Measurements from ENCODE around the gene TAAR1. TPM values are rescaled to one million over a fixed set of nuclear protein-coding genes. Genes with fewer than 3 reads are reported as not detected.
"Not testable (repeated sequence)": the region's sequence is repeated elsewhere in the genome, so short reads cannot be mapped to it uniquely, and the experiment has no call there.

TAAR1 gene
- total RNA-seq, 1 experiment from 2014 or later: not detected

GRCh38 chr6:132635906-132636305 lies 23.1 kb downstream of the TAAR1 start:
- H3K4me3 Mint-ChIP-seq; H2AK5ac ChIP-seq (ENCODE audit: insufficient read length, low read length); H2AFZ ChIP-seq (ENCODE audit: low read length); H4K20me1 ChIP-seq (ENCODE audit: control insufficient read depth, insufficient read depth, insufficient read length); H3K9ac ChIP-seq (ENCODE audit: extremely low read depth, insufficient read length, low read length); H2BK12ac ChIP-seq (ENCODE audit: insufficient read length, low read depth, low read length); H3K79me2 ChIP-seq (ENCODE audit: insufficient read depth, low read length); H4K5ac ChIP-seq (ENCODE audit: insufficient read length, low read depth, low read length); H3K4ac ChIP-seq (ENCODE audit: low read depth, low read length); H3K9me3 Mint-ChIP-seq; H3K4me1 ChIP-seq (ENCODE audit: insufficient read depth, low read length); H3K18ac ChIP-seq (ENCODE audit: insufficient read length, low read depth, low read length); H3K9me3 ChIP-seq (ENCODE audit: control insufficient read depth, low read depth, low read length); H3K14ac ChIP-seq (ENCODE audit: insufficient read depth, low read length); H2BK5ac ChIP-seq (ENCODE audit: insufficient read length, low read length); H3K27ac ChIP-seq (ENCODE audit: insufficient read length, low read depth, low read length); H2BK120ac ChIP-seq (ENCODE audit: low read depth, low read length, poor library complexity, severe bottlenecking); H3K4me2 ChIP-seq (ENCODE audit: insufficient read depth, insufficient read length, low read length); H3K27me3 Mint-ChIP-seq (ENCODE audit: low read depth); H3K56ac ChIP-seq (ENCODE audit: insufficient read length, low read depth, low read length); H3K23ac ChIP-seq (ENCODE audit: insufficient read length, low read depth, low read length); H3K79me1 ChIP-seq (ENCODE audit: insufficient read depth, low read depth, low read length, poor library complexity, severe bottlenecking); H3K23me2 ChIP-seq (ENCODE audit: insufficient read length, low read depth, low read length, poor library complexity, severe bottlenecking); H3T11ph ChIP-seq (ENCODE audit: low read length); H2BK15ac ChIP-seq (ENCODE audit: low read depth, low read length); H3K36me3 Mint-ChIP-seq (ENCODE audit: insufficient read depth in 1 of 3, low read depth in 3 of 3); H4K91ac ChIP-seq (ENCODE audit: insufficient read length, low read depth, low read length); H3K27me3 ChIP-seq (ENCODE audit: insufficient read depth, low read length); H3K27ac Mint-ChIP-seq; H4K8ac ChIP-seq (replicated peaks; ENCODE audit: insufficient read length, low read depth, low read length); DNase-seq; H2BK20ac ChIP-seq (ENCODE audit: low read depth, low read length, poor library complexity, severe bottlenecking): not testable (repeated sequence)
- WGBS (ENCODE audit: extremely low coverage, insufficient read length, low lambda C conversion rate): no CpG with 5 or more reads among the region's 3 CpGs
- peaks cover 4 to 10% of the 10 kb centered on the region in 2 experiments; a peak in 3 of 4 replicates for H3K4me1 Mint-ChIP-seq

GRCh38 chr6:132635288-132635687 lies 23.7 kb downstream of the TAAR1 start:
- not testable (repeated sequence) for H3K9ac ChIP-seq (ENCODE audit: extremely low read depth, insufficient read length, low read length); H3K4ac ChIP-seq (ENCODE audit: low read depth, low read length); H3K79me2 ChIP-seq (ENCODE audit: insufficient read depth, low read length); H3K27ac Mint-ChIP-seq; H2AK5ac ChIP-seq (ENCODE audit: insufficient read length, low read length); H3K23ac ChIP-seq (ENCODE audit: insufficient read length, low read depth, low read length); H4K5ac ChIP-seq (ENCODE audit: insufficient read length, low read depth, low read length); H4K20me1 ChIP-seq (ENCODE audit: control insufficient read depth, insufficient read depth, insufficient read length); H4K91ac ChIP-seq (ENCODE audit: insufficient read length, low read depth, low read length); H3K27me3 ChIP-seq (ENCODE audit: insufficient read depth, low read length); H3K4me2 ChIP-seq (ENCODE audit: insufficient read depth, insufficient read length, low read length); H3K18ac ChIP-seq (ENCODE audit: insufficient read length, low read depth, low read length); H3K36me3 Mint-ChIP-seq (ENCODE audit: insufficient read depth in 1 of 3, low read depth in 3 of 3); H3T11ph ChIP-seq (ENCODE audit: low read length); H2BK5ac ChIP-seq (ENCODE audit: insufficient read length, low read length); H2BK15ac ChIP-seq (ENCODE audit: low read depth, low read length); H2BK120ac ChIP-seq (ENCODE audit: low read depth, low read length, poor library complexity, severe bottlenecking); H2BK12ac ChIP-seq (ENCODE audit: insufficient read length, low read depth, low read length); DNase-seq; H3K9me3 ChIP-seq (ENCODE audit: control insufficient read depth, low read depth, low read length); H3K4me1 ChIP-seq (ENCODE audit: insufficient read depth, low read length); H3K27me3 Mint-ChIP-seq (ENCODE audit: low read depth); H3K27ac ChIP-seq (ENCODE audit: insufficient read length, low read depth, low read length); H3K4me3 Mint-ChIP-seq; H4K8ac ChIP-seq (replicated peaks; ENCODE audit: insufficient read length, low read depth, low read length); H2AFZ ChIP-seq (ENCODE audit: low read length); H3K56ac ChIP-seq (ENCODE audit: insufficient read length, low read depth, low read length); H3K79me1 ChIP-seq (ENCODE audit: insufficient read depth, low read depth, low read length, poor library complexity, severe bottlenecking); H3K9me3 Mint-ChIP-seq; H3K23me2 ChIP-seq (ENCODE audit: insufficient read length, low read depth, low read length, poor library complexity, severe bottlenecking); H3K14ac ChIP-seq (ENCODE audit: insufficient read depth, low read length); H2BK20ac ChIP-seq (ENCODE audit: low read depth, low read length, poor library complexity, severe bottlenecking)
- peaks cover 4 to 10% of the 10 kb centered on the region in 2 experiments; a peak in 3 of 4 replicates for H3K4me1 Mint-ChIP-seq
- no CpG with 5 or more reads among the region's 3 CpGs for WGBS (ENCODE audit: extremely low coverage, insufficient read length, low lambda C conversion rate)
